Thymus (tissue), 14 donors: Measurements from ENCODE around the gene SCYGR8. TPM values are rescaled to one million over a fixed set of nuclear protein-coding genes. Genes with fewer than 3 reads are reported as not detected.

Source experiments
- DNase-seq, 9 donors: peaks; one replicate each; pipeline ENCODE4 v3.0.0-alpha.2; 2013; ENCODE audit warnings: low spot score in 9 of 9, low read depth in 6 of 9, missing footprints in 1 of 9
- H3K27ac ChIP-seq, 2 donors: one replicate each; pipeline ENCODE4 v1.5.1; 2013; ENCODE audit warnings: control low read depth in 1 of 2, low read depth in 1 of 2, low read length in 1 of 2, mild to moderate bottlenecking in 1 of 2, moderate library complexity in 1 of 2
- H3K27me3 ChIP-seq, 2 donors: one replicate each; pipeline ENCODE4 v1.5.1; 2013; ENCODE audit warnings: low read length in 1 of 2; ENCODE audit not compliant: control insufficient read depth in 2 of 2, insufficient read depth in 1 of 2
- H3K36me3 ChIP-seq, 2 donors: one replicate each; pipeline ENCODE4 v1.5.1; 2013; ENCODE audit warnings: low read length in 1 of 2, mild to moderate bottlenecking in 1 of 2, moderate library complexity in 1 of 2; ENCODE audit not compliant: control insufficient read depth in 2 of 2, insufficient read depth in 2 of 2
- H3K4me1 ChIP-seq, 2 donors: one replicate each; pipeline ENCODE4 v1.5.1; 2013; ENCODE audit warnings: low read length in 2 of 2; ENCODE audit not compliant: control insufficient read depth in 2 of 2, insufficient read depth in 2 of 2
- H3K4me3 ChIP-seq, 2 donors: one replicate each; pipeline ENCODE4 v1.5.1; 2013; ENCODE audit warnings: low read length in 2 of 2, control low read depth in 1 of 2, mild to moderate bottlenecking in 1 of 2
- H3K9me3 ChIP-seq, 2 donors: one replicate each; pipeline ENCODE4 v1.5.1; 2013; ENCODE audit warnings: low read length in 1 of 2, mild to moderate bottlenecking in 1 of 2; ENCODE audit not compliant: control insufficient read depth in 2 of 2, insufficient read depth in 1 of 2
- WGBS: extraction: QIAGEN DNeasy Blood & Tissue Kit; methylation state at CpG from one replicate; pipeline ENCODE4 v1.1.7; 2013; 5-methylcytosine and 5-hydroxymethylcytosine counted together
- long read RNA-seq, 10 donors: transcript quantifications; one replicate each; lab custom pipeline, GENCODE V29; 2026
- polyA plus RNA-seq: library from polyadenylated mRNA; stranded (reverse); fragments of 200-250 nt; gene quantifications from one replicate; pipeline ENCODE4 v1.2.3, GENCODE V29; 2013
- total RNA-seq: library from RNA; stranded (reverse); fragments of 120-200 nt; gene quantifications from one replicate; pipeline ENCODE4 v1.2.4, GENCODE V29; 2013
- donor health status: healthy.

The SCYGR8 gene, protein sequence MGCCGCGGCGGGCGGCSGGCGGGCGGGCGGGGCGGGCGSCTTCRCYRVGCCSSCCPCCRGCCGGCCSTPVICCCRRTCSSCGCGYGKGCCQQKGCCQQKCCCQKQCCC
- total RNA-seq: not detected
- polyA plus RNA-seq: not detected
- long read RNA-seq, donor 1: 0 reads
- long read RNA-seq, donor 2: 0 reads
- long read RNA-seq, donor 3: 0 reads
- long read RNA-seq, donor 4: 0 reads
- long read RNA-seq, donor 5: 0 reads
- long read RNA-seq, donor 6: 0 reads
- long read RNA-seq, donor 7: 0 reads
- long read RNA-seq, donor 8, partial matches to known transcripts: 0 of 1 reads
- long read RNA-seq, donor 8, other reads (novel, unspliced or antisense): 0 of 1 reads
- long read RNA-seq, donor 9: 0 reads
- long read RNA-seq, donor 10: 0 reads

DNA sequence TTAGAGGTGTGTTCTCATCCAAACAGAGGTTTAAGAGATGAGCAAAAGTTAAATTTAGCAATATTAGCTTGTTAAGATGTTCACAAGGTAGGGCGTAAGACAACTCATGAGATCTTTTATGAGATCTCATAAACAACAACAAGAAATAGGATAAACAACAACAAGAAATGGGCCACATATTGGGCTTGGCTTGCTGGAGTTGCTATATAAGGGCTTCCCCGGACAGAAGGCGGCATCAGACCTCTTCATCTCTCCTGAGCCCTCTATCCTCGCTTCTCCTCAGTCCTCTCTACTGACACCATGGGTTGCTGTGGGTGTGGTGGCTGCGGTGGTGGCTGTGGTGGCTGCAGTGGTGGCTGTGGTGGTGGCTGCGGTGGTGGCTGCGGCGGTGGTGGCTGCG is at the start of gene SCYGR8:
SCYGR8 (plus strand) TSS at position 301 of the 400 bp plus-strand sequence; CDS start at position 301, 0 bp downstream.
- Histone ChIP-seq H3K27me3 (no peaks in the 10 kb centered on the region), H3K36me3 (no peaks in the 10 kb centered on the region), H3K4me3 (no peak within 1 kb of the TSS), H3K27ac (no peak within 1 kb of the TSS), H3K4me1 (no peaks in the 10 kb centered on the region), H3K9me3 (no peaks in the 10 kb centered on the region)
- WGBS: 90% methylated on average over 7 of the region's 9 CpGs
- no peak for DNase-seq

GRCh38 chr2:227696990-227697679 is 48.6 kb upstream of the SCYGR8 start:
- WGBS: 82% methylated on average over 2 of the region's 2 CpGs
- Histone ChIP-seq H3K4me3 (no peak overlapping the region), H3K27ac (no peak overlapping the region), H3K36me3 (no peaks in the 10 kb centered on the region), H3K27me3 (no peaks in the 10 kb centered on the region), H3K4me1 (no peaks in the 10 kb centered on the region), H3K9me3 (no peaks in the 10 kb centered on the region)
- DNase-seq: no peak

- WGBS: 95% methylated on average over 3 of the region's 3 CpGs
- DNase-seq: no peak
- no peaks in the 10 kb centered on the region for H3K36me3 ChIP-seq
Observed at GRCh38 chr2:227701556-227701955, 44.1 kb upstream of the SCYGR8 start.

GRCh38 chr2:227703280-227703732 is 42.4 kb upstream of the SCYGR8 start:
- Histone ChIP-seq H3K9me3 (no peaks in the 10 kb centered on the region), H3K4me3 (no peak overlapping the region), H3K4me1 (no peaks in the 10 kb centered on the region), H3K27ac (no peak overlapping the region), H3K36me3 (no peaks in the 10 kb centered on the region), H3K27me3 (no peaks in the 10 kb centered on the region)
- no peak for DNase-seq
- WGBS: 91% methylated on average over 4 of the region's 4 CpGs

More at GRCh38 chr2:227701556-227701955, 44.1 kb upstream of the SCYGR8 start:
- H3K27me3 ChIP-seq: no peaks in the 10 kb centered on the region
- H3K27ac ChIP-seq: no peak overlapping the region
- H3K9me3 ChIP-seq: no peaks in the 10 kb centered on the region
- no peak overlapping the region for H3K4me3 ChIP-seq
- no peaks in the 10 kb centered on the region for H3K4me1 ChIP-seq

DNA sequence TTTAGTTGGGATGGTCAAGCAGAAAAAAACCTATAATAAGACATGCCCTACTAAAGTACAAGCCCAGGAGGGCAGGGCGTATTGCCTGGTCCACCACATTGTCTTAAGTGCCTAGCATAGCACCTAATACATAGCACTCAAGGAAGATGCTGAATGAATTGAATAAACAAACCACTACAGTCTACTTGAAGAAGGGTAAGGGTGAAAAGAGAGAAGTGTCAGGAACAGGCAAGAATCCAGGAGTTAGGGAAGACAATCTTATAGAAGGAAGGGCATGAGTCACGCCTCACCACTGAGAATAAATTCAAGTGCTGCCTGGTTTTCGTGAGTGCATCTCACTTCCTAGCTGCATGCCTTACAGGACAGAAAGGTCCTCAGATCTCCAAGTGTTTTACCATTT is 41.7 kb upstream of the SCYGR8 start:
- Histone ChIP-seq H3K4me3 (no peak overlapping the region), H3K36me3 (no peaks in the 10 kb centered on the region), H3K27ac (no peak overlapping the region), H3K27me3 (no peaks in the 10 kb centered on the region), H3K9me3 (no peaks in the 10 kb centered on the region), H3K4me1 (no peaks in the 10 kb centered on the region)
- no peak for DNase-seq
- 95% methylated on average over 3 of the region's 3 CpGs for WGBS

DNA sequence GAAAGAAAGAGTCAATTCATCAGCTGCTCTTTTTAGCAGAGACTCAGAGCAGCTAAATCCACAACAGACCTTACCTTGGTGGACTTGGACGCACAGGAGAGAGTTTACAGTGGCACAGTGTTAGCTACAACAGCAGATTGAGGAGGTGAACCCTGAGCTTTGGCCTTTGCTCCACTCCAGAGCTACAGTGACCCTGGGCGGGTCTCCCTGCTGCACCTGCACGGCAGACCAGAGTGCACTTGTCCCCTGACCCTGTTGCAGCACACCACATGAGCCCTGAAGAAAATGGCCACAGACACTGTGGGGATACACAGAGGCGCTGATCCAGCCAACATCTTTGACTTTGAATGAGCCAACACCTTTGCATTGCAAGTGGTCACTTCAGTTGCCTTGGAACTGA is 38.8 kb upstream of the SCYGR8 start:
- 93% methylated on average over 4 of the region's 4 CpGs for WGBS
- Histone ChIP-seq H3K27ac (no peak overlapping the region), H3K4me1 (no peaks in the 10 kb centered on the region), H3K36me3 (no peaks in the 10 kb centered on the region), H3K27me3 (no peaks in the 10 kb centered on the region), H3K9me3 (no peaks in the 10 kb centered on the region), H3K4me3 (no peak overlapping the region)
- no peak for DNase-seq

DNA sequence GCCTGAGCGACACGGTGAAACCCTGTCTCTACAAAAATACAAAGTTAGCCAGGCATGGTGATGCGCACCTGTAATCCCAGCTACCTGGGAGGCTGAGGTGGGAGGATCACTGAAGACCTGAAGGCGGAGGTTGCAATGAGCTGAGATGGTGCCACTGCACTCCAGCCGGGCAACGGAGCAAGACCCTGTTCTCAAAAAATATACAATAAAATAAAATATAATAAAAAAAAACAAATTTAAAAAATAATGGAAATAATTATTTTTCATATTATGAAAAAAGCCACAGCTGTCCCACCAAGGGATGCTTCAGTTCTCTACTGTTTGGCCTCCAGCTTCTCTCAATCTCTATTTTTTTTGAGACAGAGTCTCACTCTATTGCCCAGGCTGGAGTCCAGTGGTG is 38.3 kb upstream of the SCYGR8 start:
- no peaks in the 10 kb centered on the region for H3K36me3 ChIP-seq
- 92% methylated on average over 6 of the region's 6 CpGs for WGBS
- H3K27ac ChIP-seq: no peak overlapping the region
- H3K4me1 ChIP-seq: no peaks in the 10 kb centered on the region
- no peaks in the 10 kb centered on the region for H3K9me3 ChIP-seq
- no peak overlapping the region for H3K4me3 ChIP-seq
- DNase-seq: no peak
- H3K27me3 ChIP-seq: no peaks in the 10 kb centered on the region

DNA sequence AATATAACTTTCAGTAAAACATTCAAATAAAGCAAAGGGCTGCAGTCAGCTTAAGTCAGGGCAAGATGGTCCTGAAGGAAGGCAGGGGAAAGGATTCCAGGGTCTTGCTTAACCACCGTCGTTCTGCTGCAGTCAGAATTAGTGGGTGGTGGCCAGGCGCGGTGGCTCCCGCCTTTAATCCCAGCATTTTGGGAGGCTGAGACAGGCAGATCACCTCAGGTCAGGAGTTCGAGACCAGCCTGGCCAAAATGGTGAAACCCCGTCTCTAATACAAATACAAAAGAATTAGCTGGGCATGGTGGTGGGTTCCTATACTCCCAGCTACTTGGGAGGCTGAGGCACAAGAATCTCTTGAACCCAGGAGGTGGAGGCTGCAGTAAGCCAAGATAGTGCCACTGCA is 34.7 kb upstream of the SCYGR8 start:
- Histone ChIP-seq H3K9me3 (no peaks in the 10 kb centered on the region), H3K4me1 (no peaks in the 10 kb centered on the region), H3K27ac (no peak overlapping the region), H3K4me3 (no peak overlapping the region), H3K27me3 (no peaks in the 10 kb centered on the region), H3K36me3 (no peaks in the 10 kb centered on the region)
- WGBS: 98% methylated on average over 7 of the region's 7 CpGs
- DNase-seq: no peak

DNA sequence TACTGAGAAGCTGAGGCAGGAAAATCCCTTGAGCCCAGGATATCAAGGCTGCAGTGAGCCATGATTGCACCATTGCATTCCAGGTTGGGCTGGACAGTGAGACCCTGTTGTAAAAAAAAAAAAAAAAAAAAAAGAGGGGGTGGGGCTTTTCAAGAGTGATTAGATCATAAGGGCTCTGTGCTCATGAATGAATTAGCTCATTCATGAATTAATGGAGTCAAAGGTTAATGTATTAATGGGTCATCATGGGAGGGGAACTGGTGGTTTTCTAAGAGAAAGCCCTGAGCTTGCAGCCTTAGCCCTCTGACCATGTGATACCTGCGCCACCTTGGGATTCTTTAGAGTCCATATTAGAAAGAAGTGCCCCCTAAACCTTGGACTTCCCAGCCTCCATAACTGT is 32.4 kb upstream of the SCYGR8 start:
- Histone ChIP-seq H3K27ac (no peak overlapping the region), H3K36me3 (no peaks in the 10 kb centered on the region), H3K4me1 (no peaks in the 10 kb centered on the region), H3K9me3 (no peaks in the 10 kb centered on the region), H3K27me3 (peaks cover 0 to 17% of the 10 kb centered on the region in 2 donors), H3K4me3 (no peak overlapping the region)
- no peak for DNase-seq
- 98% methylated on average over 1 of the region's 1 CpG for WGBS
